GM12892 (cell line): ENCODE data around the gene RGMB.

Source experiments
- POLR2A ChIP-seq: IDR thresholded peaks from 2 replicates; pipeline ENCODE4 v1.6.1; 2011; ENCODE audit warnings: low read depth, low read length, control low read depth
- POLR2AphosphoS5 ChIP-seq: IDR thresholded peaks from 2 replicates; pipeline ENCODE4 v1.6.1; 2011; ENCODE audit warnings: low read depth, low read length, control low read depth
- TAF1 ChIP-seq: IDR thresholded peaks from 2 replicates; pipeline ENCODE4 v1.6.1; 2011; ENCODE audit warnings: low read depth, mild to moderate bottlenecking, control low read depth, low read length, borderline replicate concordance

DNA sequence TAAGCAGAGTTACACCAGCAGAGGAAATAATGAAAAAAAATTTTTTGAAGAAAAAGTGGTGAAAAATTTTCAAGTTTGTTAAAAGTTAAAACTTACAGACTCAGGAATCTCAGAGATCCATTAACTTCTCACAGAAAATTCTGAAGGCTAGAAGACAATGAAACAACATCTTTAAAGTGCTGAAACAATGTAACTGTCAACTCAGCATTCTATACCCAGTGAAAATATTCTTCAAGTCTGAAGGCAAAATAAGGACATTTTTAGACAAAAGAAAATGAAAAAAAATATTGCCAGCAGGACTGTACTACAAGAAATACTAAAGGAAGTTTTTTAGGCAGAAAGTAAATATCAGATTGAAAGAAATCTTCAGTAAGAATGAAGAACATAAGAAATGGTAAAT lies 36.7 kb upstream of the RGMB start:
- TF ChIP-seq POLR2A (no peak), POLR2AphosphoS5 (no peak), TAF1 (no peak)
